Neutrophil (primary cell): ENCODE results near the gene OR4D5.

Experiments used
- H3K27ac ChIP-seq: fragments of 200-600 bp; sonication (generic); 2 replicates; pipeline ENCODE4 v1.5.1; 2016; ENCODE audit warnings: mild to moderate bottlenecking, moderate library complexity
- H3K27me3 ChIP-seq: fragments of 200-600 bp; sonication (generic); 2 replicates; pipeline ENCODE4 v1.6.0; 2016; ENCODE audit warnings: mild to moderate bottlenecking
- H3K36me3 ChIP-seq: fragments of 200-600 bp; sonication (generic); 2 replicates; pipeline ENCODE4 v1.5.1; 2017
- H3K4me1 ChIP-seq, 2 experiments: fragments of 200-600 bp in 1 of 2; sonication (generic) in 1 of 2; 1 replicate in 1 of 2; 2 replicates in 1 of 2; pipeline versions ENCODE4 v1.5.1 to v1.6.1; 2013 to 2016; ENCODE audit warnings: low read depth in 1 of 2, low read length in 1 of 2, mild to moderate bottlenecking in 1 of 2, moderate library complexity in 1 of 2; ENCODE audit not compliant: control insufficient read depth in 1 of 2, insufficient read depth in 1 of 2
- H3K4me3 ChIP-seq, 2 experiments: fragments of 200-600 bp in 1 of 2; sonication (generic) in 1 of 2; 1 replicate in 1 of 2; 2 replicates in 1 of 2; pipeline ENCODE4 v1.5.1; 2013 to 2016; ENCODE audit warnings: low read depth in 1 of 2, low read length in 1 of 2, mild to moderate bottlenecking in 1 of 2, moderate library complexity in 1 of 2
- H3K9me3 ChIP-seq: fragments of 200-600 bp; sonication (generic); 2 replicates; pipeline ENCODE4 v1.5.1; 2016
- TF ChIP-seq, protein P1 (sequence below): fragments of 200-600 bp; sonication (generic); IDR thresholded peaks from 2 replicates; pipeline ENCODE4 v1.5.1; 2016; ENCODE audit warnings: antibody characterized with exemption

The OR4D5 gene

DNA sequence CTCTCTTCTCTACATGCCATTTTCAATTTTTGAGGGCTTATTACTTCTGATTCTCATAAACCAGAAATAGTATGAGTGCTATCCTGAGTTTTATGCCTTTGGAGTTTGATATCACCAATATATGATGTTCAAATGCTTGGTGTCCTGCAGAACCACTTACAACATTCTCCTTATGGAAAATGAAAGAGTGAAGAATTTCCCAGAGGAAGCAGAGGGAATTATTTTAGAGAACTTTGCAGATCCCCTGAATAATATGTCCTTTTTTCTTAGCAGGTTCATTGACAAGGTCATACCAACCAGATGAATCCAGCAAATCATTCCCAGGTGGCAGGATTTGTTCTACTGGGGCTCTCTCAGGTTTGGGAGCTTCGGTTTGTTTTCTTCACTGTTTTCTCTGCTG lies at the start of gene OR4D5:
Gene OR4D5 (plus strand): TSS at position 301 of the 400 bp plus-strand sequence. CDS start 0 bp downstream, at position 301.
- Histone ChIP-seq H3K4me3 (no peak within 1 kb of the TSS), H3K27me3 (no peaks in the 10 kb centered on the region), H3K9me3 (no peaks in the 10 kb centered on the region), H3K36me3 (no peaks in the 10 kb centered on the region), H3K4me1 (no peaks in the 10 kb centered on the region), H3K27ac (no peak within 1 kb of the TSS)
- TF ChIP-seq, protein P1, sequence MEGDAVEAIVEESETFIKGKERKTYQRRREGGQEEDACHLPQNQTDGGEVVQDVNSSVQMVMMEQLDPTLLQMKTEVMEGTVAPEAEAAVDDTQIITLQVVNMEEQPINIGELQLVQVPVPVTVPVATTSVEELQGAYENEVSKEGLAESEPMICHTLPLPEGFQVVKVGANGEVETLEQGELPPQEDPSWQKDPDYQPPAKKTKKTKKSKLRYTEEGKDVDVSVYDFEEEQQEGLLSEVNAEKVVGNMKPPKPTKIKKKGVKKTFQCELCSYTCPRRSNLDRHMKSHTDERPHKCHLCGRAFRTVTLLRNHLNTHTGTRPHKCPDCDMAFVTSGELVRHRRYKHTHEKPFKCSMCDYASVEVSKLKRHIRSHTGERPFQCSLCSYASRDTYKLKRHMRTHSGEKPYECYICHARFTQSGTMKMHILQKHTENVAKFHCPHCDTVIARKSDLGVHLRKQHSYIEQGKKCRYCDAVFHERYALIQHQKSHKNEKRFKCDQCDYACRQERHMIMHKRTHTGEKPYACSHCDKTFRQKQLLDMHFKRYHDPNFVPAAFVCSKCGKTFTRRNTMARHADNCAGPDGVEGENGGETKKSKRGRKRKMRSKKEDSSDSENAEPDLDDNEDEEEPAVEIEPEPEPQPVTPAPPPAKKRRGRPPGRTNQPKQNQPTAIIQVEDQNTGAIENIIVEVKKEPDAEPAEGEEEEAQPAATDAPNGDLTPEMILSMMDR, result no peak

DNA sequence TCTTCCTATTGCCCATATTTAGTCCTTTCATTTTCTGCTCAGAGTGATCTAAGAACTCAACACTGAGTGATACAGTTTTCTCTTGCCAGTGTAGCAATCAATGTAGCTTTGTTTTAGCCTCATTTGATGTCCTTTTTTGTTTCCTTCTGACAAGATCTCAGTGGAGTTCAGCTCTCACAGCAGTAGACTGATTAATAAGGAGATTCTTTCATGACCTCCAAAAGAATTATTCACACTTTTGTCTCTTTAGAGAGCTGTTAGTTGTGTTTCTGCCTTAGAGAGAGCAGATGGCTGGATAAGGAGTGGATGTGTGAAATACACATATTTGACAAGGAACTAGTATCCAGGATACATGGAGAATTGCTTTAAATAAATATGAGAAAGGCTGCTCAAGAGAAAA lies 47.4 kb upstream of the OR4D5 start:
- H3K27me3 ChIP-seq, result no peaks in the 10 kb centered on the region

DNA sequence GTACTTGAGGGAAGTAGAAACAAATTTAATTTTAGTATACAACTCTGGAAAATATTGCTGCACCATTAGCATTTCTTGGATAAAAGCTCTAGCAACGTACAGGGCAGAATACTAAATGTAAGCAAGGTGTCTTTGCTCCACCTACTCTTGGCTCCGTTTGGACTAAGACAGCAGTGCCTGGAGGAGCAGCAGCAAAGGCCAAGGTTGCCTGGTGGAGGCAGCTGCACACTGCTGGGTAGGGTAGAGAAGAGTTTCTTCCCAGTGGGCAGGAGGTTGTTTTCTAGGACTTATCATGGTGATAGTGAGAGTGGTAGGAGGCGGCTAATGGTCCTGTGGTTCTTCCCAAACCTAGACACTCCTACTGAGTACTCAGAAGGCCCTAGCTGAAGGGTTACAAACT lies 39.6 kb upstream of the OR4D5 start:
- no peaks in the 10 kb centered on the region for H3K27me3 ChIP-seq
- no peak overlapping the region for H3K4me3 ChIP-seq
- H3K36me3 ChIP-seq, result no peaks in the 10 kb centered on the region
- TF ChIP-seq, protein P1, result no peak
- no peaks in the 10 kb centered on the region for H3K9me3 ChIP-seq
- no peaks in the 10 kb centered on the region for H3K4me1 ChIP-seq
- no peak overlapping the region for H3K27ac ChIP-seq

More for the DNA sequence above, 47.4 kb upstream of the OR4D5 start:
- Histone ChIP-seq H3K9me3 (no peaks in the 10 kb centered on the region), H3K36me3 (no peaks in the 10 kb centered on the region), H3K4me1 (no peaks in the 10 kb centered on the region), H3K4me3 (no peak overlapping the region), H3K27ac (no peak overlapping the region)
- TF ChIP-seq, protein P1, result no peak

- no peak within 1 kb of the TSS for H3K27ac ChIP-seq
- TF ChIP-seq, protein P1, result no peak
- no peaks in the 10 kb centered on the region for H3K9me3 ChIP-seq
- H3K4me1 ChIP-seq, result no peaks in the 10 kb centered on the region
- no peaks in the 10 kb centered on the region for H3K36me3 ChIP-seq
- no peaks in the 10 kb centered on the region for H3K27me3 ChIP-seq
- H3K4me3 ChIP-seq, result no peak within 1 kb of the TSS
Observed at GRCh38 chr11:123901867-123902266, 37.5 kb upstream of the OR4D5 start, which contains the start of gene OR8D4. Gene OR8D4, plus strand, starts transcription at chr11:123902167. Its CDS starts 4,265 bp downstream, at chr11:123906432.

- no peaks in the 10 kb centered on the region for H3K27me3 ChIP-seq
- no peak overlapping the region for H3K4me3 ChIP-seq
- H3K36me3 ChIP-seq, result no peaks in the 10 kb centered on the region
- TF ChIP-seq, protein P1, result no peak
- no peaks in the 10 kb centered on the region for H3K9me3 ChIP-seq
- no peak overlapping the region for H3K27ac ChIP-seq
- H3K4me1 ChIP-seq, result no peaks in the 10 kb centered on the region
Observed at GRCh38 chr11:123903932-123904331, 35.5 kb upstream of the OR4D5 start.

DNA sequence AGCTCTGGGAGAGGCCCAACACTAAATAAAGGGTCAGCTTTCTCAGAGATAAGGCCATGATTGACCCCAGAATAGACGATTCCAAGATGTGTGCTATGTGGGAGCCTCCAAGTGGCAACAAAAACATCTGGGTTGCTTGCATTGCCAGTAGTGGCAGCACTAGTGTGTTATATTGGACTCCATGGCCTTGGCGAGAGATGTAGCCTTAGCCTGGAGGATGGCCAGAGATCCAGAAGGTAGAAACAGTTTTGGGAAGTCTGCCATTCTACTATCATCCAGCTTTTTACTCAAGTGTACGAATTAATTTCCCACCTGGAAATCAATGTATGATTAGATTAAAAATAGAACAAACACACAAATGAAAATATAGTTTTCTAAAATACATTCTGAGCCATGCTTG lies 34.5 kb upstream of the OR4D5 start:
- Histone ChIP-seq H3K4me3 (no peak overlapping the region), H3K27me3 (no peaks in the 10 kb centered on the region), H3K9me3 (no peaks in the 10 kb centered on the region), H3K36me3 (no peaks in the 10 kb centered on the region), H3K4me1 (no peaks in the 10 kb centered on the region), H3K27ac (no peak overlapping the region)
- TF ChIP-seq, protein P1, result no peak
